Thyroid gland (tissue), 4 donors: ENCODE measurements around the gene TMEM126B.

ENCODE experiments used
- POLR2A ChIP-seq, 2 donors: fragments of 450-650 bp; IDR thresholded peaks; one replicate each; pipeline ENCODE4 v1.6.1; 2017; ENCODE audit warnings: antibody characterized with exemption in 2 of 2, mild to moderate bottlenecking in 2 of 2, moderate library complexity in 1 of 2
- TF ChIP-seq, protein P1 (sequence below), 6 experiments: fragments of 200-600 bp in 3 of 6; fragments of 450-650 bp in 3 of 6; sonication (generic) in 3 of 6; IDR thresholded peaks; one replicate each; pipeline ENCODE4 v1.5.1; 2016 to 2019; ENCODE audit warnings: antibody characterized with exemption in 6 of 6, mild to moderate bottlenecking in 2 of 6, inconsistent platforms in 1 of 6, moderate library complexity in 1 of 6

DNA sequence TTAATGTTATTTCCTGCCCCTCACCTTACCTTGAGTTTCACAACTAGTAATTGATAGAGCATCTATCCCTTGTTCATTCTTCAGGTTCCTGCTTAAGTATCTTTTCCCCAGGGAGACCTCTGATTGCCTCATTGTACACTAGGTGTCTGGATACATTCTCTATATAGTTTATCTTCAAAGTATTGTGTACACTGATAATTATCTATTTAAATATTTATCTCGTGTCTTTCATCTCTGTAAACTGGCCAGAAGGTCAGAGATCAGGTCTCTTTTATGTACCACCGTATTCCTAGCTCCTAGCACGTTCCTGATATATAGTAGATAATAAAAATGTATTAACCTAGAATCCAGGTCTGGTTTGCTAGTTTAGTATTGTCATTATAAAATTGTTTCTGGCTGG lies 6.4 kb downstream of the TMEM126B start:
- TF ChIP-seq, protein P1, sequence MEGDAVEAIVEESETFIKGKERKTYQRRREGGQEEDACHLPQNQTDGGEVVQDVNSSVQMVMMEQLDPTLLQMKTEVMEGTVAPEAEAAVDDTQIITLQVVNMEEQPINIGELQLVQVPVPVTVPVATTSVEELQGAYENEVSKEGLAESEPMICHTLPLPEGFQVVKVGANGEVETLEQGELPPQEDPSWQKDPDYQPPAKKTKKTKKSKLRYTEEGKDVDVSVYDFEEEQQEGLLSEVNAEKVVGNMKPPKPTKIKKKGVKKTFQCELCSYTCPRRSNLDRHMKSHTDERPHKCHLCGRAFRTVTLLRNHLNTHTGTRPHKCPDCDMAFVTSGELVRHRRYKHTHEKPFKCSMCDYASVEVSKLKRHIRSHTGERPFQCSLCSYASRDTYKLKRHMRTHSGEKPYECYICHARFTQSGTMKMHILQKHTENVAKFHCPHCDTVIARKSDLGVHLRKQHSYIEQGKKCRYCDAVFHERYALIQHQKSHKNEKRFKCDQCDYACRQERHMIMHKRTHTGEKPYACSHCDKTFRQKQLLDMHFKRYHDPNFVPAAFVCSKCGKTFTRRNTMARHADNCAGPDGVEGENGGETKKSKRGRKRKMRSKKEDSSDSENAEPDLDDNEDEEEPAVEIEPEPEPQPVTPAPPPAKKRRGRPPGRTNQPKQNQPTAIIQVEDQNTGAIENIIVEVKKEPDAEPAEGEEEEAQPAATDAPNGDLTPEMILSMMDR (IDR thresholded peaks at IDR 0.05) = no peak
- TF ChIP-seq POLR2A (IDR thresholded peaks at IDR 0.05) = no peak
